ENCODE data around the gene VAMP4.
"Not testable (repeated sequence)": the region's sequence is repeated elsewhere in the genome, so short reads cannot be mapped to it uniquely, and the experiment has no call there.

DNA sequence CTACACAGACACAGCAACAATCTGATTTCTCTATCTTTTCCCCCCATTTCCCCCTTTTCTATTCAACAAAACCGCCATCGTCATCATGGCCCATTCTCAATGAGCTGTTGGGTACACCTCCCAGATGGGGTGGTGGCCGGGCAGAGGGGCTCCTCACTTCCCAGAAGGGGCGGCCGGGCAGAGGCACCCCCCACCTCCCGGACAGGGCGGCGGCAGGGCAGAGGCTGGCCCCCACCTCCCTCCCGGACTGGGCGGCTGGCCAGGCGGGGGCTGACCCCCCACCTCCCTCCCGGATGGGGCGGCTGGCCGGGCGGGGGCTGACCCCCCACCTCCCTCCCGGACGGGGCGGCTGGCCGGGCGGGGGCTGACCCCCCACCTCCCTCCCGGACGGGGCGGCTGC is 48.3 kb downstream of the VAMP4 start:
- not testable (repeated sequence) for TF ChIP-seq POLR2AphosphoS5 (IDR thresholded peaks at IDR 0.05); TAF1 (IDR thresholded peaks at IDR 0.05; ENCODE audit: low read depth); RAD21 (conservative IDR thresholded peaks at IDR 0.05); MXI1 (conservative IDR thresholded peaks at IDR 0.05; ENCODE audit: poor library complexity, severe bottlenecking); EZH2 (IDR thresholded peaks at IDR 0.05; ENCODE audit: borderline replicate concordance, insufficient read depth, low read length, poor library complexity, severe bottlenecking)
- TF ChIP-seq, protein P1, sequence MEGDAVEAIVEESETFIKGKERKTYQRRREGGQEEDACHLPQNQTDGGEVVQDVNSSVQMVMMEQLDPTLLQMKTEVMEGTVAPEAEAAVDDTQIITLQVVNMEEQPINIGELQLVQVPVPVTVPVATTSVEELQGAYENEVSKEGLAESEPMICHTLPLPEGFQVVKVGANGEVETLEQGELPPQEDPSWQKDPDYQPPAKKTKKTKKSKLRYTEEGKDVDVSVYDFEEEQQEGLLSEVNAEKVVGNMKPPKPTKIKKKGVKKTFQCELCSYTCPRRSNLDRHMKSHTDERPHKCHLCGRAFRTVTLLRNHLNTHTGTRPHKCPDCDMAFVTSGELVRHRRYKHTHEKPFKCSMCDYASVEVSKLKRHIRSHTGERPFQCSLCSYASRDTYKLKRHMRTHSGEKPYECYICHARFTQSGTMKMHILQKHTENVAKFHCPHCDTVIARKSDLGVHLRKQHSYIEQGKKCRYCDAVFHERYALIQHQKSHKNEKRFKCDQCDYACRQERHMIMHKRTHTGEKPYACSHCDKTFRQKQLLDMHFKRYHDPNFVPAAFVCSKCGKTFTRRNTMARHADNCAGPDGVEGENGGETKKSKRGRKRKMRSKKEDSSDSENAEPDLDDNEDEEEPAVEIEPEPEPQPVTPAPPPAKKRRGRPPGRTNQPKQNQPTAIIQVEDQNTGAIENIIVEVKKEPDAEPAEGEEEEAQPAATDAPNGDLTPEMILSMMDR (IDR thresholded peaks at IDR 0.05; ENCODE audit: poor library complexity, severe bottlenecking): not testable (repeated sequence)
